Ovary (tissue), 9 donors: ENCODE data around the gene MYO15B. TPM values are rescaled to one million over a fixed set of nuclear protein-coding genes. Genes with fewer than 3 reads are reported as not detected.

Experiments used
- DNase-seq, 5 donors: peaks; one replicate each; pipeline ENCODE4 v3.0.0-alpha.2; 2019 to 2020
- H3K27ac ChIP-seq, 2 donors: fragments of 200-600 bp; one replicate each; pipeline versions ENCODE4 v1.5.1 to v1.8.0; 2019 to 2022
- H3K27me3 ChIP-seq: fragments of 200-600 bp; one replicate; pipeline ENCODE4 v1.8.0; 2022
- H3K36me3 ChIP-seq: fragments of 200-600 bp; sonication (generic); one replicate; pipeline ENCODE4 v1.5.1; 2019
- H3K4me1 ChIP-seq: one replicate; pipeline ENCODE4 v1.8.1; 2013; ENCODE audit warnings: mild to moderate bottlenecking, moderate library complexity; ENCODE audit not compliant: insufficient read depth
- H3K4me3 ChIP-seq: fragments of 200-600 bp; sonication (generic); one replicate; pipeline ENCODE4 v1.5.1; 2017
- H3K9me3 ChIP-seq, 2 donors: fragments of 200-600 bp in 1 of 2; sonication (generic) in 1 of 2; one replicate each; pipeline versions ENCODE4 v1.5.1 to v1.8.1; 2013 to 2019; ENCODE audit warnings: mild to moderate bottlenecking in 1 of 2, moderate library complexity in 1 of 2
- EP300 ChIP-seq: sonication (generic); formaldehyde crosslinking; IDR thresholded peaks from one replicate; pipeline ENCODE4 v1.6.1; 2017; ENCODE audit warnings: antibody characterized with exemption
- POLR2A ChIP-seq: fragments of 450-650 bp; IDR thresholded peaks from one replicate; pipeline ENCODE4 v1.6.1; 2017; ENCODE audit warnings: antibody characterized with exemption, mild to moderate bottlenecking, moderate library complexity
- WGBS, 3 donors: extraction: QIAGEN DNeasy Blood & Tissue Kit in 1 of 3; methylation state at CpG; one replicate each; pipeline versions ENCODE4 v1.1.5 to v1.1.7; 2013 to 2017; 5-methylcytosine and 5-hydroxymethylcytosine counted together
- intact Hi-C, 4 donors: fragments of 100-400 bp; cut with DNase I; formaldehyde crosslinking; loops; one replicate each; pipeline versions ENCODE4 v1.11.0 to v1.15.1; 2022 to 2023
- polyA plus RNA-seq, 2 donors: library from polyadenylated mRNA; stranded (reverse); fragments of 200-250 nt in 1 of 2; fragments of 350-450 nt in 1 of 2; fragmentation: Illumina TruSeq in 1 of 2; extraction: RNeasy Lipid Tissue Mini Kit (QIAGEN cat#74804) in 1 of 2; gene quantifications; one replicate each; pipeline ENCODE4 v1.2.3, GENCODE V29; 2013 to 2014
- total RNA-seq, 7 donors: library from RNA; depleted of rRNA in 2 of 7; stranded (reverse); fragments of >200 nt in 2 of 7; fragmentation: NEBNext Ultra II Directional in 3 of 7; extraction: Animal tissue kit (Norgen Biotek cat#: 25700) in 3 of 7; gene quantifications; one replicate each; pipeline versions ENCODE4 v1.1.0 to v1.2.4, GENCODE V29; 2016 to 2023
- TF ChIP-seq, protein P1 (sequence below), 3 donors: fragments of 450-650 bp in 2 of 3; fragments of 200-600 bp in 1 of 3; IDR thresholded peaks; one replicate each; pipeline versions ENCODE4 v1.5.1 to v1.8.0; 2016 to 2022; ENCODE audit warnings: antibody characterized with exemption in 3 of 3, mild to moderate bottlenecking in 1 of 3
- donor health status: DM: no; HTN: no; CAD: no; lungs with moderate emphysema.
- donor health status: DM: no; HTN: no; CAD: no.
- donor health status: Bipolar disorder and iron deficiency.
- donor health status: DM: yes; HTN: yes; CAD: no.
- donor health status: DM: no; HTN: no; CAD: no.
- donor health status: DM: yes; HTN: yes; CAD: no.

MYO15B gene
- total and polyA plus RNA-seq, 9 donors: 31.0 to 383 (median 238) TPM

DNA sequence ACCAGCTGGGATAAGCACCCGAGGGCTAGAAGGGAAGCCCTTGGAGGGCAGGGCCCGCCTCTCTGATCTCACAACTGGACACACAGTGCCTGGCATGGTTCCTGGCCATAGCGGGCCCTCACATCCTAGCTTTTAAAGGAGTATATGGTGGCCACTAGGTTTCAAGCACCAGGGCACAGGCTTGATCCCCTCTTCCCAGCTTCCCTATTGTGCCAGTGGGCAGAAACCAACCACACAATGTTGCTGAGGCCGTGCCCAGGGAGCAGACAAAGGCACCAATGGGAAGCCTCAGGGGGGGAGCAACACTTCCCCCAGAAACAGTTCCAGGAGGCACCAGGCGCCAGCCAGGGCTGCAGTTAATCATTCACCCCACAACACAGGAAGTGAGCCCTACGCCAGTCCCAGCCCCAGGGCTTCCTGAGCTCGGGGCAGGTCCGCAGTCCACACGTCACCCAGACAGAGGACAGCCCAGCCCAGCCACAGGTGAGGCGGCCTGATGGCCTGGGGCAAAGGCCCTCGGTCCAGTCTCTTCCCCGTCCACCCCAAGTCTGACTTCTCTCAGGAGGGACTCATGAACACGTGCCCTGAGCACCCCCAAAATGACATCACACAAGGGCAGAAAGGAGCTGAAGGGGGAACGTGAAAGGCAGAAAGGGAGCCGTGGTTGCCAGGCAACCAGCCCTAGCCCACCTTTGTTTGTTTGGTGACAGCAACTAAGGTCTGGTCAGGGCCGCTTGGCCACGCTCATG lies 58.5 kb downstream of the MYO15B start:
- no peak overlapping the region for H3K4me3 ChIP-seq
- H3K36me3 ChIP-seq: no peaks in the 10 kb centered on the region
- TF ChIP-seq, protein P1, sequence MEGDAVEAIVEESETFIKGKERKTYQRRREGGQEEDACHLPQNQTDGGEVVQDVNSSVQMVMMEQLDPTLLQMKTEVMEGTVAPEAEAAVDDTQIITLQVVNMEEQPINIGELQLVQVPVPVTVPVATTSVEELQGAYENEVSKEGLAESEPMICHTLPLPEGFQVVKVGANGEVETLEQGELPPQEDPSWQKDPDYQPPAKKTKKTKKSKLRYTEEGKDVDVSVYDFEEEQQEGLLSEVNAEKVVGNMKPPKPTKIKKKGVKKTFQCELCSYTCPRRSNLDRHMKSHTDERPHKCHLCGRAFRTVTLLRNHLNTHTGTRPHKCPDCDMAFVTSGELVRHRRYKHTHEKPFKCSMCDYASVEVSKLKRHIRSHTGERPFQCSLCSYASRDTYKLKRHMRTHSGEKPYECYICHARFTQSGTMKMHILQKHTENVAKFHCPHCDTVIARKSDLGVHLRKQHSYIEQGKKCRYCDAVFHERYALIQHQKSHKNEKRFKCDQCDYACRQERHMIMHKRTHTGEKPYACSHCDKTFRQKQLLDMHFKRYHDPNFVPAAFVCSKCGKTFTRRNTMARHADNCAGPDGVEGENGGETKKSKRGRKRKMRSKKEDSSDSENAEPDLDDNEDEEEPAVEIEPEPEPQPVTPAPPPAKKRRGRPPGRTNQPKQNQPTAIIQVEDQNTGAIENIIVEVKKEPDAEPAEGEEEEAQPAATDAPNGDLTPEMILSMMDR (IDR thresholded peaks at IDR 0.05): no peak
- no peak for TF ChIP-seq EP300
- TF ChIP-seq POLR2A: no peak
- H3K27me3 ChIP-seq: no peaks in the 10 kb centered on the region
- intact Hi-C loops: no loop called here
- no peaks in the 10 kb centered on the region for H3K4me1 ChIP-seq
- no peak overlapping the region for H3K27ac ChIP-seq
- H3K9me3 ChIP-seq: no peaks in the 10 kb centered on the region
- peak in 1 of 5 donors; percentile 35 for DNase-seq
- WGBS, 3 donors: 78 to 86% (median 83%) methylated on average over 13 to 17 of the region's 17 CpGs

DNA sequence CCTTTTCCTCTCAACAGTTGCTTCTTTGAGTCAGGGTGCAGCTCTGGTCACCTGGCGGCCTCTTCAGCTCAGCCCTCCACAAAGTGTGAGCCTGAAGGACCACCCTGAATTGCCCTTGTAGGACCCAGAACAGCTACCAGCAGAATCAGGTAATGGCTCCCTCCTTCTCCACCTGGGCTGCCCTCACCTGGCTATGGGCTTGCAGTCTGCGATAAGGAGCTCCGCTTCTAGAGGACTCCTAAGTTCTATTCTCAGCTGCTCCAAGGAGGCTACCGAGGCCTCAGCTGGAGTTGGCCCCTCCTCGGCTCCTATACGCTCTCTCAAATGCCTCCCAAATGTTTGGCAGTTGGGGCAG lies 59.0 kb downstream of the MYO15B start:
- WGBS, 3 donors: 93 to 95% (median 93%) methylated on average over 6 of the region's 6 CpGs
- DNase-seq: no peak
- Histone ChIP-seq H3K4me3 (no peak overlapping the region), H3K9me3 (no peaks in the 10 kb centered on the region), H3K27ac (no peak overlapping the region), H3K36me3 (no peaks in the 10 kb centered on the region), H3K4me1 (no peaks in the 10 kb centered on the region), H3K27me3 (no peaks in the 10 kb centered on the region)
- TF ChIP-seq, protein P1 (IDR thresholded peaks at IDR 0.05): no peak
- no peak for TF ChIP-seq POLR2A
- no peak for TF ChIP-seq EP300
- intact Hi-C loops: no loop called here

DNA sequence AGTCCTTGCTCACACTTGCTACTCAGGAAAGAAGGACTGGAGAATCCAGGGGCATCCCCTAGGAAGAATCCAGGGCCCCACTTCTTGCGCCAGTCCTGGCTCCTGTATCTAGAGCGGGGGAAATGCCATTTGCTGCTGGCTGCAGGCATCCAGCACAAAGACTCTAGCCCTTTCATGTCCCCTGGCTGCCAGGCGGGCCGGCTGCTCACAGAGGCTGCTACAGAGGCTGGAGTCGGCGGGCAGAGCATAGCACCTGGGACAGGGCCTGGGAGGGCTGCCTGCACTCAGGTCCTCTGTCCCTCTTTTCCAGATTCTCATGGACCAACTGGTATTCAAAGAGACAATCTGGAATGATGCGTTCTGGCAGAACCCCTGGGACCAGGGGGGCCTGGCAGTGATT lies 59.5 kb downstream of the MYO15B start:
- WGBS, 3 donors: 92 to 95% (median 94%) methylated on average over 7 of the region's 7 CpGs
- no peaks in the 10 kb centered on the region for H3K9me3 ChIP-seq
- DNase-seq: no peak
- TF ChIP-seq EP300 (no peak), POLR2A (no peak)
- TF ChIP-seq, protein P1 (IDR thresholded peaks at IDR 0.05): no peak
- H3K27ac ChIP-seq: no peak overlapping the region
- H3K4me1 ChIP-seq: no peaks in the 10 kb centered on the region
- no peak overlapping the region for H3K4me3 ChIP-seq
- no peaks in the 10 kb centered on the region for H3K27me3 ChIP-seq
- no peaks in the 10 kb centered on the region for H3K36me3 ChIP-seq
- intact Hi-C loops: no loop called here

DNA sequence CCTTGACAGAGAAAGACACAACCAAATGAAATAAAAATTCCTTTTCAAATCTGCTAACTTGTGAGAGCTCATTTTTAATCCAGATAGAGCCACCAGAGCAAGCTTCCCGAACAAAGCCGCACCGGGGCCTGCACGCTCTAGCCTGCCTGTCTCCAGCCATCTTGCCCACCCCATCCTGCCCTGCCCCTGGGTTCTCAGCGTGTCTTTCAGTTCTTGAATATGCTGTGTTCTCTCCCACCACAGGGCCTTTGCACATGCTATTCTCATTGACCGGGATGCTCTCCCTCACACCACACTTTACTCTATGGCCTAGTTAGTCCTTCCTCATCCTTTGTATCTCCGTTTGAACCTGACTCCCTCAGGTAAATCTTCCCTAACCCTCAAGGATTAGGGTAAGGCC lies 60.3 kb downstream of the MYO15B start:
- Histone ChIP-seq H3K27me3 (no peaks in the 10 kb centered on the region), H3K4me1 (no peaks in the 10 kb centered on the region), H3K4me3 (no peak overlapping the region), H3K27ac (no peak overlapping the region), H3K36me3 (no peaks in the 10 kb centered on the region), H3K9me3 (no peaks in the 10 kb centered on the region)
- TF ChIP-seq EP300: no peak
- no peak for TF ChIP-seq POLR2A
- TF ChIP-seq, protein P1 (IDR thresholded peaks at IDR 0.05): no peak
- 97 to 98% (median 97%) methylated on average over 7 of the region's 7 CpGs for WGBS, 3 donors
- DNase-seq: no peak
- intact Hi-C loops: no loop called here
